CD4-positive, alpha-beta T cell (primary cell): Measurements from ENCODE around the gene ZNF644. TPM values are rescaled to one million over a fixed set of nuclear protein-coding genes. Genes with fewer than 3 reads are reported as not detected.
A peak's percentile ranks its signal among the peaks of the same experiment; 100 is the strongest.

Source experiments
- ATAC-seq: fragments of 200-7000 bp; cut with Tn5 transposase; one replicate; pipeline ENCODE4 v1.10.0; 2022; ENCODE audit warnings: mild to moderate bottlenecking; ENCODE audit not compliant: poor library complexity
- CTCF ChIA-PET: fragments of 350-600 bp; sonication (Branson Sonifier 250); formaldehyde crosslinking; loops from one replicate; lab custom pipeline; 2021; ENCODE audit warnings: antibody characterized with exemption, inconsistent platforms; lab: Charles Lee
- POLR2A ChIA-PET: fragments of 350-600 bp; sonication (Branson Sonifier 250); formaldehyde crosslinking; loops from one replicate; lab custom pipeline; 2021; ENCODE audit warnings: antibody characterized with exemption, inconsistent platforms; lab: Charles Lee
- DNase-seq, 14 experiments: peaks; one replicate each; pipeline ENCODE4 v3.0.0-alpha.2; 2013 to 2020; ENCODE audit warnings: mixed read lengths in 2 of 14
- H3K27ac ChIP-seq, 2 donors: one replicate each; pipeline versions ENCODE4 v1.5.1 to v1.7.0; 2013; ENCODE audit warnings: low read length in 2 of 2, low read depth in 1 of 2, mild to moderate bottlenecking in 1 of 2
- H3K27me3 ChIP-seq, 2 experiments: 1 replicate in 1 of 2; 2 replicates in 1 of 2; pipeline versions ENCODE4 v1.6.1 to v1.7.0; 2013; ENCODE audit warnings: low read length in 2 of 2, control low read depth in 1 of 2, mild to moderate bottlenecking in 1 of 2, moderate library complexity in 1 of 2; ENCODE audit not compliant: insufficient read depth in 2 of 2, control insufficient read depth in 1 of 2
- H3K36me3 ChIP-seq: one replicate; pipeline ENCODE4 v1.6.1; 2013; ENCODE audit warnings: low read length, control low read depth; ENCODE audit not compliant: insufficient read depth
- H3K4me1 ChIP-seq: one replicate; pipeline ENCODE4 v1.6.1; 2013; ENCODE audit warnings: low read length, control low read depth; ENCODE audit not compliant: insufficient read depth
- H3K4me3 ChIP-seq: one replicate; pipeline ENCODE4 v1.5.1; 2013; ENCODE audit warnings: mild to moderate bottlenecking, low read length, moderate library complexity
- H3K9me3 ChIP-seq, 2 experiments: 1 replicate in 1 of 2; 2 replicates in 1 of 2; pipeline versions ENCODE4 v1.6.1 to v1.7.0; 2013; ENCODE audit warnings: low read length in 2 of 2, mild to moderate bottlenecking in 2 of 2, control low read depth in 1 of 2, moderate library complexity in 1 of 2; ENCODE audit not compliant: control insufficient read depth in 1 of 2, insufficient read depth in 1 of 2
- H3K27ac Mint-ChIP-seq: one replicate; pipeline ENCODE4 v1.8.0; 2020; ENCODE audit warnings: mixed read lengths
- H3K27me3 Mint-ChIP-seq: one replicate; pipeline ENCODE4 v1.8.0; 2021; ENCODE audit warnings: mixed read lengths
- H3K36me3 Mint-ChIP-seq: one replicate; pipeline ENCODE4 v1.8.0; 2021; ENCODE audit warnings: low read depth, mixed read lengths
- H3K4me1 Mint-ChIP-seq: one replicate; pipeline ENCODE4 v1.8.0; 2021; ENCODE audit warnings: low read depth, mixed read lengths
- H3K4me3 Mint-ChIP-seq: one replicate; pipeline ENCODE4 v1.8.0; 2020; ENCODE audit warnings: mild to moderate bottlenecking, mixed read lengths
- H3K9me3 Mint-ChIP-seq: one replicate; pipeline ENCODE4 v1.8.0; 2020; ENCODE audit warnings: mixed read lengths
- CTCF ChIP-seq: fragments of 200-600 bp; IDR thresholded peaks from one replicate; pipeline ENCODE4 v1.8.0; 2022; ENCODE audit warnings: antibody characterized with exemption, mild to moderate bottlenecking
- intact Hi-C, 2 experiments: fragments of 100-400 bp; cut with DNase I in 1 of 2; cut with micrococcal nuclease in 1 of 2; formaldehyde crosslinking; loops; one replicate each; pipeline versions ENCODE4 v1.15.1 to v1.9.0; 2023 to 2025; cut with DNase I, micrococcal nuclease
- total RNA-seq, 174 experiments: library from RNA in 2 of 174; stranded (reverse) in 2 of 174; gene quantifications; one replicate each; pipeline ENCODE4 v1.2.3 and lab custom pipeline; 2021 to 2026

Gene ZNF644
- total RNA-seq, 2 experiments from 2014 or later: 93.3 to 101 TPM

- no peaks in the 10 kb centered on the region for H3K36me3 ChIP-seq
- no peak overlapping the region for H3K4me3 ChIP-seq
- no peak overlapping the region for H3K27ac ChIP-seq
- no peaks in the 10 kb centered on the region for H3K9me3 ChIP-seq
- peaks cover 3 to 4% of the 10 kb centered on the region in 2 experiments for H3K27me3 ChIP-seq
- CTCF ChIA-PET: interaction anchor here (1.2 to 1.4 kb wide), 2 partner anchors 9 to 16 kb away, joined by 3 to 5 read pairs; no protein-coding TSS in a partner anchor
- ATAC-seq (no peak), DNase-seq (peak in 2 of 14 experiments; percentile 26 to 38)
- no peak overlapping the region for H3K27ac Mint-ChIP-seq
- H3K4me1 Mint-ChIP-seq: peaks cover 30% of the 10 kb centered on the region
- TF ChIP-seq CTCF: peak; percentile 33
- H3K27me3 Mint-ChIP-seq: peaks cover 10% of the 10 kb centered on the region
- H3K36me3 Mint-ChIP-seq: peaks cover 7% of the 10 kb centered on the region
- intact Hi-C loops: loop anchor here in 1 of 2 experiments (10.0 kb wide), 2 partner anchors 1808 to 1938 kb away; partner anchors contain the start of genes DIPK1A and RPL5
- H3K9me3 Mint-ChIP-seq: no peaks in the 10 kb centered on the region
- H3K4me3 Mint-ChIP-seq: no peak overlapping the region
- peaks cover 13% of the 10 kb centered on the region for H3K4me1 ChIP-seq
- POLR2A ChIA-PET: no interaction called here
Observed at GRCh38 chr1:91026777-91027176, 4.9 kb upstream of the ZNF644 start.

- Histone ChIP-seq H3K4me3 (no peak overlapping the region), H3K27ac (no peak overlapping the region), H3K4me1 (peaks cover 13% of the 10 kb centered on the region), H3K9me3 (no peaks in the 10 kb centered on the region), H3K36me3 (no peaks in the 10 kb centered on the region), H3K27me3 (peaks cover under 1 to 2% of the 10 kb centered on the region in 2 experiments)
- no peak for TF ChIP-seq CTCF
- Mint-ChIP-seq H3K36me3 (peaks cover 10% of the 10 kb centered on the region), H3K27me3 (peaks cover 5% of the 10 kb centered on the region), H3K4me3 (no peak overlapping the region), H3K9me3 (no peaks in the 10 kb centered on the region), H3K4me1 (peaks cover 32% of the 10 kb centered on the region), H3K27ac (no peak overlapping the region)
- no peak for ATAC-seq
- CTCF ChIA-PET: interaction anchor here (1.2 to 1.4 kb wide), 2 partner anchors 8 to 15 kb away, joined by 3 to 5 read pairs; no protein-coding TSS in a partner anchor
- intact Hi-C loops: loop anchor here in 1 of 2 experiments (10.0 kb wide), 2 partner anchors 1808 to 1938 kb away; partner anchors contain the start of genes DIPK1A and RPL5
- no peak for DNase-seq
- POLR2A ChIA-PET: no interaction called here
Observed at GRCh38 chr1:91026320-91026719, 4.5 kb upstream of the ZNF644 start.

GRCh38 chr1:91024481-91025119, 2.8 kb upstream of the ZNF644 start:
- Mint-ChIP-seq H3K27me3 (no peaks in the 10 kb centered on the region), H3K27ac (peak overlapping the region; percentile 91), H3K4me1 (peaks cover 50% of the 10 kb centered on the region), H3K36me3 (peaks cover 25% of the 10 kb centered on the region), H3K4me3 (no peak overlapping the region), H3K9me3 (no peaks in the 10 kb centered on the region)
- no peaks in the 10 kb centered on the region for H3K9me3 ChIP-seq
- intact Hi-C loops: loop anchor here (5.0 to 10.0 kb wide), 5 partner anchors 42 to 1940 kb away; partner anchors contain the start of genes DIPK1A (in 1 of the 2) and RPL5 (in 1 of the 2)
- no peaks in the 10 kb centered on the region for H3K27me3 ChIP-seq
- H3K4me1 ChIP-seq: peaks cover 22% of the 10 kb centered on the region
- ChIA-PET POLR2A (no interaction called here), CTCF (no interaction called here)
- ATAC-seq (no peak), DNase-seq (no peak)
- no peaks in the 10 kb centered on the region for H3K36me3 ChIP-seq
- H3K27ac ChIP-seq: no peak overlapping the region
- no peak overlapping the region for H3K4me3 ChIP-seq
- TF ChIP-seq CTCF: no peak
